Ovary (tissue), 9 donors: ENCODE data around the gene INAVA. TPM values are rescaled to one million over a fixed set of nuclear protein-coding genes. Genes with fewer than 3 reads are reported as not detected.

Experiments used
- DNase-seq, 5 donors: peaks; one replicate each; pipeline ENCODE4 v3.0.0-alpha.2; 2019 to 2020
- H3K27ac ChIP-seq, 2 donors: fragments of 200-600 bp; one replicate each; pipeline versions ENCODE4 v1.5.1 to v1.8.0; 2019 to 2022
- H3K27me3 ChIP-seq: fragments of 200-600 bp; one replicate; pipeline ENCODE4 v1.8.0; 2022
- H3K36me3 ChIP-seq: fragments of 200-600 bp; sonication (generic); one replicate; pipeline ENCODE4 v1.5.1; 2019
- H3K4me1 ChIP-seq: one replicate; pipeline ENCODE4 v1.8.1; 2013; ENCODE audit warnings: mild to moderate bottlenecking, moderate library complexity; ENCODE audit not compliant: insufficient read depth
- H3K4me3 ChIP-seq: fragments of 200-600 bp; sonication (generic); one replicate; pipeline ENCODE4 v1.5.1; 2017
- H3K9me3 ChIP-seq, 2 donors: fragments of 200-600 bp in 1 of 2; sonication (generic) in 1 of 2; one replicate each; pipeline versions ENCODE4 v1.5.1 to v1.8.1; 2013 to 2019; ENCODE audit warnings: mild to moderate bottlenecking in 1 of 2, moderate library complexity in 1 of 2
- CTCF ChIP-seq, 3 donors: fragments of 450-650 bp in 2 of 3; fragments of 200-600 bp in 1 of 3; IDR thresholded peaks; one replicate each; pipeline versions ENCODE4 v1.5.1 to v1.8.0; 2016 to 2022; ENCODE audit warnings: antibody characterized with exemption in 3 of 3, mild to moderate bottlenecking in 1 of 3
- EP300 ChIP-seq: sonication (generic); formaldehyde crosslinking; IDR thresholded peaks from one replicate; pipeline ENCODE4 v1.6.1; 2017; ENCODE audit warnings: antibody characterized with exemption
- POLR2A ChIP-seq: fragments of 450-650 bp; IDR thresholded peaks from one replicate; pipeline ENCODE4 v1.6.1; 2017; ENCODE audit warnings: antibody characterized with exemption, mild to moderate bottlenecking, moderate library complexity
- WGBS, 3 donors: extraction: QIAGEN DNeasy Blood & Tissue Kit in 1 of 3; methylation state at CpG; one replicate each; pipeline versions ENCODE4 v1.1.5 to v1.1.7; 2013 to 2017; 5-methylcytosine and 5-hydroxymethylcytosine counted together
- intact Hi-C, 4 donors: fragments of 100-400 bp; cut with DNase I; formaldehyde crosslinking; loops; one replicate each; pipeline versions ENCODE4 v1.11.0 to v1.15.1; 2022 to 2023
- polyA plus RNA-seq, 2 donors: library from polyadenylated mRNA; stranded (reverse); fragments of 200-250 nt in 1 of 2; fragments of 350-450 nt in 1 of 2; fragmentation: Illumina TruSeq in 1 of 2; extraction: RNeasy Lipid Tissue Mini Kit (QIAGEN cat#74804) in 1 of 2; gene quantifications; one replicate each; pipeline ENCODE4 v1.2.3, GENCODE V29; 2013 to 2014
- total RNA-seq, 7 donors: library from RNA; depleted of rRNA in 2 of 7; stranded (reverse); fragments of >200 nt in 2 of 7; fragmentation: NEBNext Ultra II Directional in 3 of 7; extraction: Animal tissue kit (Norgen Biotek cat#: 25700) in 3 of 7; gene quantifications; one replicate each; pipeline versions ENCODE4 v1.1.0 to v1.2.4, GENCODE V29; 2016 to 2023
- donor health status: DM: no; HTN: no; CAD: no; lungs with moderate emphysema.
- donor health status: DM: no; HTN: no; CAD: no.
- donor health status: Bipolar disorder and iron deficiency.
- donor health status: DM: yes; HTN: yes; CAD: no.
- donor health status: DM: no; HTN: no; CAD: no.
- donor health status: DM: yes; HTN: yes; CAD: no.

The INAVA gene
- total and polyA plus RNA-seq, 9 donors, result 0.18 to 7.9 (median 0.70) TPM; not detected in 2

GRCh38 chr1:200904772-200905171 is 10.1 kb downstream of the INAVA start:
- no peak for DNase-seq

GRCh38 chr1:200905411-200906052 is 10.8 kb downstream of the INAVA start:
- Histone ChIP-seq H3K27ac (no peak overlapping the region), H3K4me1 (no peaks in the 10 kb centered on the region), H3K9me3 (no peaks in the 10 kb centered on the region), H3K27me3 (no peaks in the 10 kb centered on the region), H3K36me3 (no peaks in the 10 kb centered on the region), H3K4me3 (no peak overlapping the region)
- TF ChIP-seq EP300 (no peak), POLR2A (no peak), CTCF (IDR thresholded peaks at IDR 0.05) (no peak)
- intact Hi-C loops, result no loop called here
- 60 to 66% (median 64%) methylated on average over 4 of the region's 4 CpGs for WGBS, 3 donors
- DNase-seq, result no peak

More at GRCh38 chr1:200904772-200905171, 10.1 kb downstream of the INAVA start:
- Histone ChIP-seq H3K36me3 (no peaks in the 10 kb centered on the region), H3K27ac (no peak overlapping the region), H3K9me3 (no peaks in the 10 kb centered on the region), H3K27me3 (no peaks in the 10 kb centered on the region), H3K4me3 (no peak overlapping the region), H3K4me1 (no peaks in the 10 kb centered on the region)
- intact Hi-C loops, result no loop called here
- no peak for TF ChIP-seq CTCF (IDR thresholded peaks at IDR 0.05)
- no peak for TF ChIP-seq EP300
- TF ChIP-seq POLR2A, result no peak

- Histone ChIP-seq H3K36me3 (no peaks in the 10 kb centered on the region), H3K9me3 (no peaks in the 10 kb centered on the region), H3K27ac (no peak overlapping the region), H3K4me3 (no peak overlapping the region), H3K27me3 (no peaks in the 10 kb centered on the region), H3K4me1 (no peaks in the 10 kb centered on the region)
- WGBS, 3 donors, result 93 to 99% (median 95%) methylated on average over 2 of the region's 2 CpGs
- DNase-seq, result no peak
- TF ChIP-seq CTCF (IDR thresholded peaks at IDR 0.05) (no peak), EP300 (no peak), POLR2A (no peak)
- intact Hi-C loops, result no loop called here
Observed at GRCh38 chr1:200906491-200906890, 11.8 kb downstream of the INAVA start.

GRCh38 chr1:200907611-200908097 is 13.0 kb downstream of the INAVA start:
- WGBS, 3 donors, result 86 to 90% (median 88%) methylated on average over 5 of the region's 5 CpGs
- TF ChIP-seq EP300 (no peak), CTCF (IDR thresholded peaks at IDR 0.05) (no peak), POLR2A (no peak)
- Histone ChIP-seq H3K36me3 (no peaks in the 10 kb centered on the region), H3K4me3 (no peak overlapping the region), H3K4me1 (no peaks in the 10 kb centered on the region), H3K27me3 (no peaks in the 10 kb centered on the region), H3K9me3 (no peaks in the 10 kb centered on the region), H3K27ac (no peak overlapping the region)
- DNase-seq, result no peak
- intact Hi-C loops, result no loop called here
